Measurements from ENCODE around the gene FMNL2. TPM values are rescaled to one million over a fixed set of nuclear protein-coding genes. Genes with fewer than 3 reads are reported as not detected.
A peak's percentile ranks its signal among the peaks of the same experiment; 100 is the strongest.

FMNL2 gene
- total and polyA plus RNA-seq, 2 experiments from 2014 or later = 16.5 to 45.4 TPM

DNA sequence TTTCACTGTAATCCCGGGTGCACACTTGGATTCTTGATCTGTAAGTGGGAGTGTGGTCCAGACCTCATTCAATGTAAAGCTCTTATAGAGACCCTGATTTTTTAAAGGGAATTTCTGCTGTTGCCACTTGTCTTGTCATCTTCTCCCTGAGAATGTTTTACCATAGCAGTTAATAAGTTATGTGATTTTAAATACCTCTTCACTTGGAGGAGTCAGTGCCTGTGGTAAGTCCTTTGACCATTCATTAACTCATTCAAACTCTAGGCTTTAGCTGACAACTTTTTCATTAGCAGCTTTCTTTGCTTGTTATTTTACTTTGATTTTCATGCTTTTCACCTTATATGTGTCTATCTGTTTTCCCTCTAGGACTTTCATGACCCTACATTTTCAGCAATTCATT lies 51.3 kb downstream of the FMNL2 start (continued):
- TF ChIP-seq CTCF (conservative IDR thresholded peaks at IDR 0.05; ENCODE audit: low read depth in 2 of 2) (no peak), POLR2AphosphoS5 (IDR thresholded peaks at IDR 0.05; ENCODE audit: low read depth) (no peak)

DNA sequence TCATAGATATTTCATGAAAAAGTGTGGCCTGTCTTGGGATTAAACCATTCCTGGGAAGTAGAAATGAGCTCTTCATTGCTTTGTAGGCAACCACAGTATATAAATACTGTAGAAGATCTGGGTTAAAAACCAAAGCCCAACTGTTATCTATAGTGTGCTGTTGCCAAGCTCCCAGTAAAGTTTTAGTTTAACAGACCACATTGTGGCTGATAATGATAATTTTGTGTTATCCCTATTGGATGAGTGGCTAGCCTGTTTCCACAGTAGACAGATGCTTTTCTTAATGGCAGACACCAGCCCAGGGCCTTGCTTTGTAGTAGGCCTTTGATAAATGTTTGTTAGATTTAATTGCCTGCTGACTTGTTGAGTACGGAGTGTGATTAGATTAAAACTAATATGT lies 52.1 kb downstream of the FMNL2 start:
- H3K36me3 Mint-ChIP-seq (ENCODE audit: low read depth) = peaks cover 11% of the 10 kb centered on the region
- H3K9me3 Mint-ChIP-seq = no peaks in the 10 kb centered on the region
- Histone ChIP-seq H3K4me3 (no peak overlapping the region), H2AFZ (no peak overlapping the region), H3K27me3 (ENCODE audit: insufficient read depth) (no peaks in the 10 kb centered on the region), H3F3A (replicated peaks; ENCODE audit: low read depth) (no peaks in the 10 kb centered on the region), H4K20me1 (replicated peaks; ENCODE audit: insufficient read depth) (peaks cover 33% of the 10 kb centered on the region; the same call in 1 of the 2 replicates), H3K79me2 (replicated peaks; ENCODE audit: insufficient read depth) (peaks cover 91% of the 10 kb centered on the region), H3K9me2 (ENCODE audit: insufficient read depth) (no peaks in the 10 kb centered on the region), H3K27ac (ENCODE audit: low read depth) (peak overlapping the region; percentile 35; the same call in 1 of the 2 replicates), H3K4me1 (ENCODE audit: insufficient read depth) (peaks cover 30% of the 10 kb centered on the region), H3K36me3 (ENCODE audit: insufficient read depth) (no peaks in the 10 kb centered on the region), H3K4me2 (no peak overlapping the region)
- peaks cover 47% of the 10 kb centered on the region for H3K4me1 Mint-ChIP-seq
- no peak overlapping the region for H3K4me3 Mint-ChIP-seq
- TF ChIP-seq POLR2AphosphoS5 (IDR thresholded peaks at IDR 0.05; ENCODE audit: low read depth) (no peak), JUNB (IDR thresholded peaks at IDR 0.05; ENCODE audit: unreplicated experiment) (no peak), STAT1 (IDR thresholded peaks at IDR 0.05; ENCODE audit: unreplicated experiment) (no peak), CREB1 (CRISPR knock-in tag; IDR thresholded peaks at IDR 0.05; ENCODE audit: low read depth) (no peak), NANOG (IDR thresholded peaks at IDR 0.05; ENCODE audit: borderline replicate concordance) (no peak), ZNF114 (CRISPR knock-in tag; IDR thresholded peaks at IDR 0.05) (no peak), CTCF (conservative IDR thresholded peaks at IDR 0.05; ENCODE audit: low read depth in 2 of 2) (no peak), EZH2 (IDR thresholded peaks at IDR 0.05; ENCODE audit: low read depth, unreplicated experiment) (no peak), REST (IDR thresholded peaks at IDR 0.05; ENCODE audit: unreplicated experiment) (no peak)
- TF ChIP-seq, protein P1, sequence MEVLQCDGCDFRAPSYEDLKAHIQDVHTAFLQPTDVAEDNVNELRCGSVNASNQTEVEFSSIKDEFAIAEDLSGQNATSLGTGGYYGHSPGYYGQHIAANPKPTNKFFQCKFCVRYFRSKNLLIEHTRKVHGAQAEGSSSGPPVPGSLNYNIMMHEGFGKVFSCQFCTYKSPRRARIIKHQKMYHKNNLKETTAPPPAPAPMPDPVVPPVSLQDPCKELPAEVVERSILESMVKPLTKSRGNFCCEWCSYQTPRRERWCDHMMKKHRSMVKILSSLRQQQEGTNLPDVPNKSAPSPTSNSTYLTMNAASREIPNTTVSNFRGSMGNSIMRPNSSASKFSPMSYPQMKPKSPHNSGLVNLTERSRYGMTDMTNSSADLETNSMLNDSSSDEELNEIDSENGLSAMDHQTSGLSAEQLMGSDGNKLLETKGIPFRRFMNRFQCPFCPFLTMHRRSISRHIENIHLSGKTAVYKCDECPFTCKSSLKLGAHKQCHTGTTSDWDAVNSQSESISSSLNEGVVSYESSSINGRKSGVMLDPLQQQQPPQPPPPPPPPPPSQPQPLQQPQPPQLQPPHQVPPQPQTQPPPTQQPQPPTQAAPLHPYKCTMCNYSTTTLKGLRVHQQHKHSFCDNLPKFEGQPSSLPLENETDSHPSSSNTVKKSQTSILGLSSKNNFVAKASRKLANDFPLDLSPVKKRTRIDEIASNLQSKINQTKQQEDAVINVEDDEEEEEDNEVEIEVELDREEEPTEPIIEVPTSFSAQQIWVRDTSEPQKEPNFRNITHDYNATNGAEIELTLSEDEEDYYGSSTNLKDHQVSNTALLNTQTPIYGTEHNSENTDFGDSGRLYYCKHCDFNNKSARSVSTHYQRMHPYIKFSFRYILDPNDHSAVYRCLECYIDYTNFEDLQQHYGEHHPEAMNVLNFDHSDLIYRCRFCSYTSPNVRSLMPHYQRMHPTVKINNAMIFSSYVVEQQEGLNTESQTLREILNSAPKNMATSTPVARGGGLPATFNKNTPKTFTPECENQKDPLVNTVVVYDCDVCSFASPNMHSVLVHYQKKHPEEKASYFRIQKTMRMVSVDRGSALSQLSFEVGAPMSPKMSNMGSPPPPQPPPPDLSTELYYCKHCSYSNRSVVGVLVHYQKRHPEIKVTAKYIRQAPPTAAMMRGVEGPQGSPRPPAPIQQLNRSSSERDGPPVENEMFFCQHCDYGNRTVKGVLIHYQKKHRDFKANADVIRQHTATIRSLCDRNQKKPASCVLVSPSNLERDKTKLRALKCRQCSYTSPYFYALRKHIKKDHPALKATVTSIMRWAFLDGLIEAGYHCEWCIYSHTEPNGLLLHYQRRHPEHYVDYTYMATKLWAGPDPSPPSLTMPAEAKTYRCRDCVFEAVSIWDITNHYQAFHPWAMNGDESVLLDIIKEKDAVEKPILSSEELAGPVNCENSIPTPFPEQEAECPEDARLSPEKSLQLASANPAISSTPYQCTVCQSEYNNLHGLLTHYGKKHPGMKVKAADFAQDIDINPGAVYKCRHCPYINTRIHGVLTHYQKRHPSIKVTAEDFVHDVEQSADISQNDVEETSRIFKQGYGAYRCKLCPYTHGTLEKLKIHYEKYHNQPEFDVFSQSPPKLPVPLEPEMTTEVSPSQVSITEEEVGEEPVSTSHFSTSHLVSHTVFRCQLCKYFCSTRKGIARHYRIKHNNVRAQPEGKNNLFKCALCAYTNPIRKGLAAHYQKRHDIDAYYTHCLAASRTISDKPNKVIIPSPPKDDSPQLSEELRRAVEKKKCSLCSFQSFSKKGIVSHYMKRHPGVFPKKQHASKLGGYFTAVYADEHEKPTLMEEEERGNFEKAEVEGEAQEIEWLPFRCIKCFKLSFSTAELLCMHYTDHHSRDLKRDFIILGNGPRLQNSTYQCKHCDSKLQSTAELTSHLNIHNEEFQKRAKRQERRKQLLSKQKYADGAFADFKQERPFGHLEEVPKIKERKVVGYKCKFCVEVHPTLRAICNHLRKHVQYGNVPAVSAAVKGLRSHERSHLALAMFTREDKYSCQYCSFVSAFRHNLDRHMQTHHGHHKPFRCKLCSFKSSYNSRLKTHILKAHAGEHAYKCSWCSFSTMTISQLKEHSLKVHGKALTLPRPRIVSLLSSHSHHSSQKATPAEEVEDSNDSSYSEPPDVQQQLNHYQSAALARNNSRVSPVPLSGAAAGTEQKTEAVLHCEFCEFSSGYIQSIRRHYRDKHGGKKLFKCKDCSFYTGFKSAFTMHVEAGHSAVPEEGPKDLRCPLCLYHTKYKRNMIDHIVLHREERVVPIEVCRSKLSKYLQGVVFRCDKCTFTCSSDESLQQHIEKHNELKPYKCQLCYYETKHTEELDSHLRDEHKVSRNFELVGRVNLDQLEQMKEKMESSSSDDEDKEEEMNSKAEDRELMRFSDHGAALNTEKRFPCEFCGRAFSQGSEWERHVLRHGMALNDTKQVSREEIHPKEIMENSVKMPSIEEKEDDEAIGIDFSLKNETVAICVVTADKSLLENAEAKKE (CRISPR knock-in tag; IDR thresholded peaks at IDR 0.05) = no peak
- ATAC-seq (no peak), DNase-seq (ENCODE audit: low spot score) (no peak)
- no peak overlapping the region for H3K27ac Mint-ChIP-seq
- H3K27me3 Mint-ChIP-seq (ENCODE audit: insufficient read depth, low read depth, poor library complexity) = peaks cover 4% of the 10 kb centered on the region
